SU-DHL-6 (cell line): ENCODE measurements around the gene RD3L.

Experiments
- H2AFZ ChIP-seq: fragments of 200-600 bp; sonication (generic); 2 replicates; pipeline ENCODE4 v1.6.1; 2014; ENCODE audit warnings: low read depth, mild to moderate bottlenecking, moderate library complexity, mixed read lengths, antibody characterized with exemption, low read length; ENCODE audit not compliant: severe bottlenecking
- H3F3A ChIP-seq: fragments of 200-600 bp; shearing (Covaris generic); 2 replicates; pipeline ENCODE4 v1.6.0; 2016; ENCODE audit warnings: antibody characterized with exemption, mild to moderate bottlenecking; ENCODE audit not compliant: insufficient read depth
- H3K27ac ChIP-seq: fragments of 200-600 bp; sonication (generic); 2 replicates; pipeline ENCODE4 v1.5.1; 2016; ENCODE audit warnings: low read depth, mild to moderate bottlenecking, low read length, moderate library complexity, mixed read lengths
- H3K27me3 ChIP-seq: fragments of 200-600 bp; sonication (generic), shearing (Covaris generic); 2 replicates; pipeline ENCODE4 v1.6.0; 2014; ENCODE audit warnings: mild to moderate bottlenecking, low read length
- H3K36me3 ChIP-seq: fragments of 200-600 bp; sonication (generic); 2 replicates; pipeline ENCODE4 v1.6.1; 2014; ENCODE audit warnings: mild to moderate bottlenecking, low read length, mixed read lengths
- H3K4me2 ChIP-seq: fragments of 300-600, 200-600 bp; shearing (Covaris generic), sonication (generic); 2 replicates; pipeline ENCODE4 v1.6.0; 2014; ENCODE audit warnings: low read length, low read depth, mild to moderate bottlenecking; ENCODE audit not compliant: poor library complexity, severe bottlenecking
- H3K4me3 ChIP-seq: fragments of 200-600 bp; sonication (generic); 2 replicates; pipeline ENCODE4 v1.5.1; 2014; ENCODE audit warnings: antibody characterized with exemption, low read length, mild to moderate bottlenecking, mixed read lengths; ENCODE audit not compliant: insufficient read depth, poor library complexity, severe bottlenecking
- H3K79me2 ChIP-seq: fragments of 200-600 bp; sonication (generic); 2 replicates; pipeline ENCODE4 v1.6.1; 2014; ENCODE audit warnings: mild to moderate bottlenecking, low read length, moderate library complexity; ENCODE audit not compliant: insufficient read depth
- H3K9ac ChIP-seq: fragments of 200-600 bp; sonication (generic); 2 replicates; pipeline ENCODE4 v1.7.0; 2014; ENCODE audit warnings: mild to moderate bottlenecking, low read length
- H3K9me2 ChIP-seq: fragments of 200-600 bp; sonication (generic); replicated peaks from 2 replicates; pipeline ENCODE4 v1.6.1; 2014; ENCODE audit warnings: low read length; ENCODE audit not compliant: insufficient read depth
- H3K9me3 ChIP-seq: fragments of 200-600 bp; sonication (generic); 2 replicates; pipeline ENCODE4 v1.6.1; 2014; ENCODE audit warnings: low read length, mixed read lengths; ENCODE audit not compliant: insufficient read depth
- H4K20me1 ChIP-seq: fragments of 200-600 bp; sonication (generic); 2 replicates; pipeline ENCODE4 v1.6.1; 2014; ENCODE audit warnings: low read depth, mild to moderate bottlenecking, antibody characterized with exemption, low read length, moderate library complexity, mixed read lengths
- CTCF ChIP-seq: fragments of 200-600 bp; sonication (generic); IDR thresholded peaks from one replicate; pipeline ENCODE4 v1.5.1; 2017; ENCODE audit warnings: antibody characterized with exemption, mild to moderate bottlenecking, low read length, moderate library complexity; ENCODE audit not compliant: insufficient read depth, poor library complexity, severe bottlenecking
- EZH2phosphoT487 ChIP-seq: fragments of 200-600 bp; sonication (generic), shearing (Covaris generic); conservative IDR thresholded peaks from 2 replicates; pipeline ENCODE4 v1.6.1; 2018; ENCODE audit warnings: mild to moderate bottlenecking, antibody characterized with exemption, low read length, moderate library complexity, mixed read lengths

Gene RD3L

GRCh38 chr14:103910262-103910935, 31.9 kb downstream of the RD3L start:
- Histone ChIP-seq H3K9me3 (no peaks in the 10 kb centered on the region), H2AFZ (no peak overlapping the region), H3K4me3 (no peak overlapping the region), H3K27me3 (no peaks in the 10 kb centered on the region), H3K4me2 (no peak overlapping the region), H4K20me1 (no peaks in the 10 kb centered on the region), H3F3A (no peaks in the 10 kb centered on the region), H3K79me2 (no peaks in the 10 kb centered on the region), H3K9me2 (no peaks in the 10 kb centered on the region), H3K27ac (no peak overlapping the region), H3K36me3 (peaks cover 2% of the 10 kb centered on the region; the same call in 1 of the 2 replicates), H3K9ac (no peak overlapping the region)
- TF ChIP-seq EZH2phosphoT487 (no peak), CTCF (peak; percentile 84)

DNA sequence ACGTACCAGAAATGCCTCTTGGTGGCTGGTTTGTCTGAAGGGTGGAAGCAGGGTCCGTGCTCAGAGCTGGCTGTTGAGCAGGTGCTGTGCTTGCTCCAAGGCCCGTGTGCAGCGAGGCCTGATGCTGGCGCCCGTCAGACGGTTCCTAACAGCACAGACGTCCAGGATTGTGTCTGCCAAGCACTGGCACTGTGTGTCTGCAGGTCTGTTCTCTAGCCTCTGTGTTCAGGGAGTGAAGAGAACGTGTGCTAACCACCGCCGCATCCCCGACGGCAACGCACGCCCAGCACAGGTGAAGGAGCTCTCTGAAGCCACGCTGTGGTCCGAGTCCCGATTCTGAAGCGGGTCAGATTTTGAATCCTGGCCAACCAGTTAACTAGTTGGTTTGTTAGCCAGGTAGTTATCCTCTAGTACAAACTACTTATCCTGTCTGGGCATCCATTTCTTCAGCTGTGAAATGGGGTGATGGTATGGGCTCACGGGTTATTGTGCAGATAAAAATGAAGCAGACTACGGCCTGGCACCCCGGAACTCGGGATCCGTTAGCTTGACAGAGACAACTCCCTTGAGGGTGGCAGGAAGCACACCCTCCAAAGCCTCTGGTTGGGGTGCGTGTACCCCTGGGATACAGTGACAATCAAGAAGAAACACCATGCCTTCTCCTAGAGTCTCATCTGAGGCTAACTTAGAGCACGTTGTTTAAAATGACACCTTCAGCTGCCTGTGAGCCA, 32.6 kb downstream of the RD3L start:
- H3K36me3 ChIP-seq = peaks cover 2% of the 10 kb centered on the region; the same call in 1 of the 2 replicates
- no peaks in the 10 kb centered on the region for H3K9me2 ChIP-seq
- H3K27ac ChIP-seq = no peak overlapping the region
- no peak overlapping the region for H3K4me2 ChIP-seq
- H2AFZ ChIP-seq = no peak overlapping the region
- no peak overlapping the region for H3K9ac ChIP-seq
- H3K4me3 ChIP-seq = no peak overlapping the region
- no peaks in the 10 kb centered on the region for H4K20me1 ChIP-seq
- H3K79me2 ChIP-seq = no peaks in the 10 kb centered on the region
- H3K9me3 ChIP-seq = no peaks in the 10 kb centered on the region
- no peaks in the 10 kb centered on the region for H3F3A ChIP-seq
- TF ChIP-seq EZH2phosphoT487 = no peak
- H3K27me3 ChIP-seq = no peaks in the 10 kb centered on the region

DNA sequence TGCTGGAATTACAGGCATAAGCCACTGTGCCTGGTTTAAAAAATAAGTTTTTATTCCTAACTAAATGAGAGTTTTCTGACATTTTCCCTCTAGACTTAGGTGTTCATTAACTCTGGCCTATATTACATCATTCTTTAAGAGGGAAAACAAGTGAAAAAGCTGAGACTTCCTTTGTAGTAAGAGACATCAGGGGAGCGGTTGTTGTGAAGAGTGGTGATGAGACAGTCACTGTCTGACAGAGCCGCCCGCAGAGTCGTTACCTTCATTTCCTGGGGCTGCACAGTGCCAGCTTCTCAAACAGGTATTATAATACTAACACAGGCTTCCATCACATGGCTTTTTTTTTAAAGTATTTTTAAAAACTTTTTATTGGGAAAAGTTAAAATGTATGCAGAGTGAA, 33.7 kb downstream of the RD3L start:
- Histone ChIP-seq H3F3A (no peaks in the 10 kb centered on the region), H3K4me2 (no peak overlapping the region), H3K36me3 (peaks cover 2% of the 10 kb centered on the region; the same call in 1 of the 2 replicates), H4K20me1 (no peaks in the 10 kb centered on the region), H3K9me3 (no peaks in the 10 kb centered on the region), H3K9me2 (no peaks in the 10 kb centered on the region), H2AFZ (no peak overlapping the region), H3K27me3 (no peaks in the 10 kb centered on the region), H3K27ac (no peak overlapping the region), H3K9ac (no peak overlapping the region), H3K4me3 (no peak overlapping the region), H3K79me2 (no peaks in the 10 kb centered on the region)
- TF ChIP-seq EZH2phosphoT487 = no peak
- TF ChIP-seq CTCF = no peak

DNA sequence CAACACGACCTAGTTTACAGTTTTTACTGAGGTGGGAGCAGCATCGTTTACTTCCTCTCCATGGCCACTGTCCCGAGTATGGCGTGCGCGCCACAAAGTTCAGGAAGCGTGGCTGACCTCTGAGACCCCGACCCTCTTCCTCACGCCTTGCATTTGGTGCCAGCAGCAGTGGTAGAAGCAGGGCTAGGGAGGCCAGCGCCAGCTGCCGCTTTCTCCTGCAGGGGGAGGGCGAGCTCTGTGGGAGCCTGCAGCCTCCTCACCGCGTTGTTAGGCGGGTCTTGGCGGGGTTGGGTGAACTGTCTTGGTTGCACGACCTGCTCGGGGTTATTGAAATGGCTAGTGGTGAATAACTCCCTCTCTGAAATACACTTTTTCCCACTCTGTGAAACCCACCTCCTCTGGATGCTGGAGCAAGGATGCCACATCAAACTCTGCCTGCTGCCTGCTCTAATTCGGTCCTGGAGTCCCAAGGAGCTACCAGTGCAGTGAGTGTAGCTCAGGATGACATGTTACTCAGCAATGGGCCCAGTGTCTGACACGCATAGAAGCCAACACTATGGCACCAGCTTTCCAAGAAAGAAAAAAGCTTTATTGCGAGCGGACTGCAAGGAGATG, 36.4 kb downstream of the RD3L start:
- Histone ChIP-seq H4K20me1 (no peaks in the 10 kb centered on the region), H3K9me2 (no peaks in the 10 kb centered on the region), H3F3A (no peaks in the 10 kb centered on the region), H3K9ac (no peak overlapping the region), H3K79me2 (no peaks in the 10 kb centered on the region), H3K27me3 (no peaks in the 10 kb centered on the region), H2AFZ (no peak overlapping the region), H3K36me3 (no peaks in the 10 kb centered on the region), H3K4me2 (no peak overlapping the region), H3K9me3 (no peaks in the 10 kb centered on the region), H3K4me3 (no peak overlapping the region), H3K27ac (no peak overlapping the region)
- TF ChIP-seq CTCF (no peak), EZH2phosphoT487 (no peak)
